NCI-H69 (cell line): ENCODE data around the gene ARHGAP32.
"Not testable (repeated sequence)": the region's sequence is repeated elsewhere in the genome, so short reads cannot be mapped to it uniquely, and the experiment has no call there.

ENCODE experiments used
- DNase-seq: peaks from one replicate; lab custom pipeline; 2025; lab: John Stamatoyannopoulos, UW

ARHGAP32 gene

DNA sequence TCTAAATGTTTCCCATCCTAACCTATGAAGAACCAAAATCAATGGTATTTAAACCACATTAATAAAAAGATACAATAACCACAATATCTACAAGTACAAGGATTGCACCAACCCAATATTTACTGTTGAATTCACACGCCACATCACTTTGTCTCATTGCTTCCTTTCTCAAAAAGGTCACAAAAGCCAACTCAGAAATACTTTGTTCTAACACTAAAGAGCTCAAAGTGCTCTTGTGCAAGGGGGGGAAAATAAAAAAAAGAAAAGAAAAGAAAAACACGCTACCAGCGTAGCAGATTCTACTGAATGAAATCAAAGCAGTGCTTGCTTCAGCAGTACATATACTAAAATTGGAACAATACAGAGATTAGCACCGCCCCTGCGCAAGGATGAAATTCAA is 10.5 kb upstream of the ARHGAP32 start:
- no peak for DNase-seq

DNA sequence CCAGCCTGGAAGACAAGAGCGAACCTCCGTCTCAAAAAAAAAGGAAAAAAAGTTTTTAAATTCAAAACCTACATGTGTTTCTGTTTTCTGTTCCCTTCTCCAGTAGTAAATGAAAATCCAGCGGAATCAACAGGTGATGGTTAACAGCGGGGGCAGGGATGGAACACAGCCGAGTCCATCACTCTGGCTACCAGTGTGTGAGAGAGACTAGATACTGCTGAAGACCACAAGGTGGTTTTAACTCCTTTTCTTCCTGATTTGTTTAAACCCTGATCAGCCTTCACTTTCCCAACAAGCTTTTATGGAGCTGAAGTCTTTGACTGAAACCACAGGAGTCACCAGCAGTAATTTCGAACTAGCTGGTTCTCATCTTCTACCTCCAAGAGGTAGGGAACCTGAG is 3.6 kb upstream of the ARHGAP32 start:
- no peak for DNase-seq

DNA sequence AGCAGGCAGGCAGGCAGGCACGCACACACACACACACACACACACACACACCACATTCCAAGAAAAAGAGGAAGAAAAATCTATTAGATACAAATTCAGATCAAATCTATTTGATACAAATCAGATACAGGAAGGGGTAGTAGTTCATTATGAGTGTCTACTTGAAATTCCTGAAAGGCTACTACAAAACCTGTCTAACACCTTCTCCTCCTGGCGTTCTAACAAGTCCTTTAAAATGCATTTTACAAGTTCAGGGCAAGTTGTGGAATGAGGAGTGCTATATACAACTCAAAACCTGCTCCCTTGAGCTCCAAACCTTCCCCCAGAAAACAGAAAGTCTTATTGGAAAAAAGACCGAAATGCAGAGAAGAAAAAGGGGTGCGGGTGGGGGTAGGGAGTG is 476 bp downstream of the ARHGAP32 start:
- DNase-seq: no peak

DNA sequence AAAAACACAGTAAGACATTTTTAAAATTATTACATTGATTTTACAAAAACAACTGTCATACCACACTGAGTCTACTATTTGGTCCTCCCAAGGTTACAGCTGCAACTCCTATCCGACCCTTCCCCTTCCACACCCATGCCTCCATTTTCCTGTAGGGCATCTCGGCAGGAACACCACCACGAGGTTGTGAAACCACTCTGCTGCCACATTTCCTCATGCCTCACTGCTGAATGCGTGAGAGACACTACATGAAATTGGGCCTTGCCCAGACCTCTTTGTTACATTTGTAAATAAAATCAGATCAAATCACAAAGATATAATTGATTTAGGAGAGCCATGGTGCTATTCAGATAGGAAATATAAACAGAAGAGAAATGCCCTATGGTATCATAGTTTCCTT is 2.0 kb downstream of the ARHGAP32 start:
- DNase-seq: peak; percentile 65

DNA sequence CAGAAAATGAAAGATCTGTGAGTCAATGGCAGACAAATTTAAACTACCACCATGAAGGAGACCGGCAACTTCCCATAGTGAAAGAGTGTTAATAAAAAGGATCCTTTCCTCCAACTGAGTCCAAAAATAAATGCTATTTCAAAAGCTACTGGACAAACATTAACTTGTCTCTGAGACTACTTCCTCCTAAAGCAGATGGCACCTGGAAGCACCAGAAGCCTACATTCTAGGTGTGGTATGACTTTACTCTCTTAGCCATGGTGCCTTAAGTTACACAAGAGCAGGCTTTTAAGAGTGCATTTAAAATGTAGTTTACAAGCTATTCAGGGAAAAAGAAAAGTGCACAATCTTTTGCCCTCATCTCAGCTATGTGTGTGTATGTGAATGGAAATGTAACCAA is 2.5 kb downstream of the ARHGAP32 start:
- DNase-seq: peak; percentile 41

DNA sequence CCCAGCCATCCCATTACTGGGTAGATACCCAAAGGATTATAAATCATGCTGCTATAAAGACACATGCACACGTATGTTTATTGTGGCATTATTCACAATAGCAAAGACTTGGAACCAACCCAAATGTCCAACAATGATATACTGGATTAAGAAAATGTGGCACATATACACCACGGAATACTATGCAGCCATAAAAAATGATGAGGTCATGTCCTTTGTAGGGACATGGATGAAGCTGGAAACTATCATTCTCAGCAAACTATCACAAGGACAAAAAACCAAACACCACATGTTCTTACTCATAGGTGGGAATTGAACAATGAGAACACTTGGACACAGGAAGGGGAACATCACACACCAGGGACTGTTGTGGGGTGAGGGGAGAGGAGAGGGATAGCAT is 7.0 kb downstream of the ARHGAP32 start:
- not testable (repeated sequence) for DNase-seq

DNA sequence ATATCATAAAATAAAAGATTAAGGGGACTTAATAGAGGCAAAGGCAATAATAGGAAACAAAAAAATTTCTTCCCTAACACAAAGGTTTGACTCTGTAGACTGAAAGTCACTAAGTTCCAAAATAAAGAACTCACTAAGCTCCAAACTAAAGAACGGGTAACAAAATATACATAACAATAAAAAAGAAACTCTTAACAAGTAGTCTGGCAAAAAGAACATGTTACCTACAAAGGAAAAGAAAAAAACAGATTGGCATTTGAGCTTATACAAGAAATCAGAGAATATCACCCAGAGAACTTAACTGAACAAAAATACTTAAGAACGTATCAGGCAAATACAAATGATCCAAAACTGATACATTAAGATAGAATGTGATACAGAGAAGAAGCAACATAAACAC is 7.5 kb downstream of the ARHGAP32 start:
- DNase-seq: no peak

DNA sequence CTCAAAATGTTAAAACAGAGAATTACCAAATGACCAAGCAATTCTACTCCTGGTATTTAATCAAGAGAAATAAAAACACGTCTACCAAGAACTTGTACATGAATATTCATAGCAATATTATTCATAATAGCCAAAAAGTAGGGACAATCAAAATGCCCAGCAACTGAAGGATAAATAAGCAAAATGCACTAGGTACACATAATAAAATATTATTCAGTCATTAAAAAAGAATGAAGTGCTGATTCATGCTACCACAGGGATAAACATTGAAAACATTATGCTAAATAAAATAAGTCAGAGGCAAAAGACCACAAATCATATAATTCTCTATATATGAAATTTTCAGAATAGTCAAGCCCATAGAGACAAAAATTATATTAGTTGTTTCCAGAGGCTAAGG is 24.8 kb downstream of the ARHGAP32 start:
- DNase-seq: no peak

DNA sequence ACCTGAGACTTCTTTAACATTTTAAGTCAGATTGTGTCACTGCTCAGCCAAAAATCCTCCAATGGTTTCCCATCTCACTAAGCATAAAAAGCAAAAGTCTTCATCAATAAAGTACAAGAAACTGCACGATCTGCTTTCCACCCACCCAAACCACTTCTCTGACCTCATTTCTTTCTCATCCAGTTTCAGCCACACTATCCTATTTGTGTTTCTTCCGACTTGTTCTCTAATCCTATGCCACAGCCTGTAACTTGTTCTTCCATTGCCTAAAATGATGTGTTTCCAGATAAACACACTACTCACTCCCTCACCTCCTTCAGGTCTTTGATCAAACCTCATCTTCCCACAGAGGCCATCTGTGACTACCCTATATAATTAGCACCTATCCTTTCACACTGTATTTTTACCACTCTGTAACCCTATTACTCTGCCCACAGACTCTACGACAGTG is 28.4 kb downstream of the ARHGAP32 start:
- peak; percentile 82 for DNase-seq

DNA sequence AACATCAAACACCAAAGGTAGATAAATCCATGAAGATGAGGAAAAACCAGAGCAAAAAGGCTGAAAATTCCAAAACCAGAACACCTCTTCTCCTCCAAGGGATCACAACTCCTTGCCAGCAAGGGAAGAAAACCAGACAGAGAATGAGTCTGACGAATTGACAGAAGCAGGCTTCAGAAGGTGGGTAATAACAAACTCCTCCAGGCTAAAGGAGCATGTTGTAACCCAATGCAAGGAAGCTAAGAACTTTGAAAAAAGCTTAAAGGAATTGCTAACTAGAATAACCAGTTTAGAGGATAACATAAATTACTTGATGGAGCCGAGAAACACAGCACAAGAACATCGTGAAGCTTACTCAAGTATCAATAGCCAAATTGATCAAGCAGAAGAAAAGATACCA is 35.0 kb downstream of the ARHGAP32 start:
- not testable (repeated sequence) for DNase-seq

DNA sequence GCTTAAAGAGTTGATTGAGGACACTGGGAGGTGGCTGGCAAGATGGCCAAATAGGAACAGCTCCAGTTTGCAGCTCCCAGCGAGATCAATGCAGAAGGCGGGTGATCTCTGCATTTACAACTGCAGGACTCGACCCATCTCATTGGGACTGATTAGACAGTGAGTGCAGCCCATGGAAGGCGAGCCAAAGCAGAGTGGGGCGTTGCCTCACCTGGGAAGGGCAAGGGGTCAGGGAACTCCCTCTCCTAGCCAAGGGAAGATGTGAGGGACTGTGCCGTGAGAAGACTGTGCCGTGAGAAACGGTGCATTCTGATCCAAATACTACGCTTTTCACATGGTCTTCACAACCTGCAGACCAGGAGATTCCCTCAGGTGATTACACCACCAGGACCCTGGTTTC is 36.4 kb downstream of the ARHGAP32 start:
- DNase-seq: no peak

DNA sequence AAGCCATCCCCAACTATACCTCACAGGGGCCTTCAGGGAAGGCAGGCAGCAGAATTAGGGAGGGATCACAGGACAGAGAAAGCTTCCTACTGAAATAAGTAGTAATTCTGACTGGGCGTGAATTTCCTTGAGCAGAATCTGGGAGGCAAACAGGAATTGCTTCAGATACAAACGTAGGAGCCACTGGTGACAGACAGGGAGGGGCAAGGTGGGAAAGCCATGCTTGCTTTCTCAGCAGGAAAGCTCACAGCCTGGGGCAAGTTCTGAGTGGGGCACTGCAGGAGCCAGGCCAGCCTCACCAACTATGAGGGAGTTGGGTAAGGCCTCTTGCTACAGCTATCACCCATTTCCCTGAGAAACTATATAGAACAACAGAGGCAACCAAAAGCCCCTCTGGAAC is 43.6 kb downstream of the ARHGAP32 start:
- peak; percentile 54 for DNase-seq

DNA sequence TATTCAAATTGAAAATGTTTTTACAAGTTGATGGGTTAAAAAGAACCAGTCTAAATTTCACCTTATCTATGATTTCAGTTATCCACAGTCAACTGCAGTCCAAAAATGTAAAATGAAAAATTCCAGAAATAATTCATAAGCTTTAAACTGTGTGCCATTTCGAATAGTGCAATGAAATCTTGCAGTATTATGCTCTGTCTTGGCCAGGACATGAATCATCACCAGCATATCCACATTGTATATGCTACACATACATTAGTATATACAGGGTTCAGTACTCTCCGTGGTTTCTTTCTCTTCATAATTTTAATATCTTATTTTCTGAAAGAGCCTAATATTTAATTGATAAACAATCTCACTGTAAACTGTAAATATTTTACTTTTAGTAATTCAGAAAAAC is 45.9 kb downstream of the ARHGAP32 start:
- no peak for DNase-seq

DNA sequence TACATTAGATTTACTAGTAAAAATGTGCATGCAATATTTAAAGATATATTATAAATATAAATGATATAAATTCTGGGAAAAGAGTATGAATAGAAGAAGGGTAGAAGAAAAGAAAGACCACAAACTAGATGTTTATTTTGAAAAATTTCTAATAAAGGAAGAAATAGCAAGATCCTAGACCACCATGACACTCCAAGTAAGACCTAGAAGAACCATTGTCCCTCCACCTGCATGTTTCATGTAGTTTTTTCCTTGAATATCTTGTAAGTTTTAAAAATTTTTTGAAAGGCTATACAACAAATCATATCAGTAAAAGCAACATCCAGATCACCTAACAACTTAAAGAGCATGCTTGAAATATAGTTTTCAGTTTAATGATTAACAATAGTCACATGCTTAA is 46.8 kb downstream of the ARHGAP32 start:
- no peak for DNase-seq

DNA sequence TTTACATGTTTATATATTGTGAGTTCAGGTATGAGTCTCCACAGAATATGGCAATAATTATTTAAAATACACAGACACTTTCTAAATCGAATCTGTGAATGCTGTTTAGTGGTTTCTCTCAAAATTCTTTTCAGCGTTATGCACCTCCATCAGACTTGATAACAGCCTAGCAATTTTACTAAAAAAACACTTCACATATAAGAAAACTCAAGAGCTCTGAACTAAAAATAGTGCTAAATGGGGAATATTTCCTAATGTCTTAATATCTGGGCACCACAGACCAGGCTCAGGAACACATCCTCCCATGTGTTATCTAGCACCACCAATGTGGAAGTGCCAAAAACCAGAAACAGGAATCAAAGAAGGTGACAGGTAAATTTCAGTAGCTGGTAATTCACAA is 47.9 kb downstream of the ARHGAP32 start:
- DNase-seq: no peak

DNA sequence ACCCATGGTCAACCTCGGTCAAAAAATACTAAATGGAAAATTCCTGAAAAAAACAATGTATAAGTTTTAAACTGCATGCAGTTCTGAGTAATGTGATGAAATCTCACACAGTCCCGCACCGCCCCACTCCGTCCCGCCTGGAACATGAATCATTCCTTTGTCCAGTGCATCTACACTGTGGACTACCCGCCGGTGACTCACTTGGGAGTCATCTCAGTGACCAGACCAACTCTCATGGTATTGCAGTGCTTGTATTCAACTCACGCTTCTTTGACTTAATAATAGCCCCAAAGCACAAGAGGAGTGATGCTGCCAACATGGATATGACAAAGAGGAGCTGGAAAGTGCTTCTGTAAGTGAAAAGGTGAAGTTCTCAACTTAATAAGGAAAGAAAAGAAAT is 48.8 kb downstream of the ARHGAP32 start:
- peak; percentile 56 for DNase-seq

DNA sequence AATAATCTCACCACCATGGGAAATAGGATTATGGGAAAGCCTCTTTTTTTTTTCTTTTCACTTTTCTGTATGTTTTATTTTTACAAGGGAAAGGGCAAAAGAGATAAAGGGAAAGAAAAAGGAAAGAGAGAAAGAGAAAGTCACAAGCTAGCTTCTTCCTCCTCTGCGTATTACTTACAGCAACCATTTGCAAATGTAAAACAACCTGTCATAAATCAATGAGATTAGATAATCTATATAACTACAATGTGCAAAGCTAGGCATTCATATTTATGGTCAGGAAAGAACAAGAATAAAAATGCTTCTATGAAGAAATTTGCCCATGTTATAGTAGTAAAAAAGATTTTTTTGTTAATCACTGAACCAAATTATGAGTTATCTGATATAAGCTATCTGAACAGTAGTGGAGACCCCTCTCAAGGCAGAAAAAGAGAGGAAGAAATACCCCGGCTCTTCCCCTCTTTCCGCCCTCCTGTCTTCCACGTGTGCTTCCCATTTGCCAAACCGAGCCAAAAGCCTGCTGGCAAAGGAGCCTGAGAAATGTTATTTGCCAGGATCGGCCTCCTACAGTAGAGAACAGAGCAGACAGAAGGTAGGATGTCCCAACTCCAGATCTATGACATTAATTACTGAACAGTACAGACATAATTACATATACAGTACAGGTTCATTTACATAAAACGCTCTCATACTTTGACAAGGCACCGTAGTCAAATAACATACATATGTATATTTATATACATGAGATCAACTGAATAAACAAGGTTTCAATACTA is 50.2 kb downstream of the ARHGAP32 start:
- DNase-seq: peak; percentile 95

DNA sequence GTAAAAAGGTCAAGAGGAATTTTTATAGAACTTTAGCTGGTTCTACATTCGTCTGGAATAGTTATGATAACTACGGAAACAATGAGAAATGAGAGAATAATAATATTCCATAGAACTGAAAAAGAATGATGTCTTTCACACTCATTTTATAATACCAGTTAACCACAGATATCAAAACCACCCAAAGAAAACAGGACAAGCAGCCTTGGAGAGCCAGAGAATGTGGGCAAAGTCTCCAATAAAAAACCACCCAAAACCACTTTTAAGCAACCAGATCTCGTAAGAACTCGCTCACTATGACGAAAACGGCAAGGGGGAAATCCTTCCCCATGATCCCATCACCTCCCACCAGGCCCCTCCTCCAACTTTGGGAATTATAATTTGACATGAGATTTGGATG is 60.8 kb downstream of the ARHGAP32 start:
- no peak for DNase-seq

DNA sequence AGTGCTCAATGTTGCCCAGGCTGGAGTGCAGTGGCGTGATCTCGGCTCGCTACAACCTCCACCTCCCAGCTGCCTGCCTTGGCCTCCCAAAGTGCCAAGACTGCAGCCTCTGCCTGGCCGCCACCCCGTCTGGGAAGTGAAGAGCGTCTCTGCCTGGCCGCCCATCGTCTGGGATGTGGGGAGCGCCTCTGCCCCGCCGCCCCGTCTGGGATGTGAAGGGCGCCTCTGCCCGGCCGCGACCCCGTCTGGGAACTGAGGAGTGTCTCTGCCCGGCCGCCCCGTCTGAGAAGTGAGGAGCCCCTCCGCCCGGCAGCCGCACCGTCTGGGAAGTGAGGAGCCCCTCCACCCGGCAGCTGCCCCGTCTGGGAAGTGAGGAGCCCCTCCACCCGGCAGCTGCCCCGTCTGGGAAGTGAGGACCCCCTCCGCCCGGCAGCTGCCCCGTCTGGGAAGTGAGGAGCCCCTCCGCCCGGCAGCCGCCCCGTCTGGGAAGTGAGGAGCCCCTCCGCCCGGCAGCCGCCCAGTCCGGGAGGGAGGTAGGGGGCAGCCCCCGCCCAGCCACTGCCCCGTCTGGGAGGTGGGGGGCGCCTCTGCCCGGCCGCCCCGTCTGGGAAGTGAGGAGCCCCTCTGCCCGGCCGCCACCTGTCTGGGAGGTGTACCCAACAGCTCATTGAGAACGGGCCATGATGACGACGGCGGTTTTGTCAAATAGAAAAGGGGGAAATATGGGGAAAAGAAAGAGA is 63.1 kb downstream of the ARHGAP32 start:
- DNase-seq: not testable (repeated sequence)

DNA sequence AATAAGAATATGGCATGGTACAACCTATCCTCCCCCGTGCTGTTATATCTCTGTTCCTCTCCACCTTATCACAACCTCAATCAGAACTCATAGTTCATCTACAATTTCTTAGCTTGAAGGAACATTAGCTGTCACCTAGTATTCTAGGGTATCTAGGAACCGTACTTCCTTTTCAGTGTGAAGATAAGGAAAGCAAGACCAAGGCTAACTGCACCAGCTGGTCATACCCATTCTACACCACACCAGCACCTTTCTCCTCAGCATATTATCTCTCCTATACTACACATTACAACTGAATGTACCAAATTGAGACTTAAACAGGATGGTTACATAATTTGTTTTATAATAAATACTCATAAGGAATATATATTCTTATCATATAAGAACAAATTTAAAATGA is 73.1 kb downstream of the ARHGAP32 start:
- DNase-seq: peak; percentile 8

DNA sequence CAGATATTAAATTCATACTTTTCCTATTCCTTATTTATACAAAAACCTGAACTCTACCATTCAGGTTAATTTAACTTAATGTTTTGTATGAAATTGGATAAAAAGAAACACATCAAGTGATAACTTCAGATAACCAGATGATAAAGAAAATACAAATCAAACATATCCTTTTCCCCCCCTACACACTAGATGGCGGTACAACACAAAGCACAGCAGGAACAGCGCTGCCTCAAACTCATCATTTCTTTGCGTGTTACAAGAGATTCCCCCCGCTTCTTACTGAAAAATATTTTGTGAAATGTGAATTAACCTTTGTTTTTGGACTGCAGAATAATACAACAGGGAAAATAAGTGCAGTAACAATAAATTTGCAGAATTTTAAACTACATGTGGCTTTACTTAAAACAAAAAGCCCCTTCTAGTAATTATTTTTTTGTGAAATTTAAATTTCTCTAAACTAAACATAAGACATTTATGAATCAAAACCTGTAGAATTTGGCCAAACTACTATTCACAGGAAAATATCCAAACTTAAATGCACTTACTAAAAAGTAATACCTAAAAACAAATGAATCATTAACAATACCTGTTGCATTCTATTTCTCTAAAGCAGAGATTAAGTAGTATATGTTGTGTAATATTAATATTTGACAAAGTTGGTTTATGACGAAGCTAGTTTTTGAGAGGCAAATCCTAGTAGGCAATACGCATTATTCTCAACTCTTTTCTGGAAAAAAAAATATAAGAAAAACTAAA is 74.4 kb downstream of the ARHGAP32 start:
- peak; percentile 78 for DNase-seq

DNA sequence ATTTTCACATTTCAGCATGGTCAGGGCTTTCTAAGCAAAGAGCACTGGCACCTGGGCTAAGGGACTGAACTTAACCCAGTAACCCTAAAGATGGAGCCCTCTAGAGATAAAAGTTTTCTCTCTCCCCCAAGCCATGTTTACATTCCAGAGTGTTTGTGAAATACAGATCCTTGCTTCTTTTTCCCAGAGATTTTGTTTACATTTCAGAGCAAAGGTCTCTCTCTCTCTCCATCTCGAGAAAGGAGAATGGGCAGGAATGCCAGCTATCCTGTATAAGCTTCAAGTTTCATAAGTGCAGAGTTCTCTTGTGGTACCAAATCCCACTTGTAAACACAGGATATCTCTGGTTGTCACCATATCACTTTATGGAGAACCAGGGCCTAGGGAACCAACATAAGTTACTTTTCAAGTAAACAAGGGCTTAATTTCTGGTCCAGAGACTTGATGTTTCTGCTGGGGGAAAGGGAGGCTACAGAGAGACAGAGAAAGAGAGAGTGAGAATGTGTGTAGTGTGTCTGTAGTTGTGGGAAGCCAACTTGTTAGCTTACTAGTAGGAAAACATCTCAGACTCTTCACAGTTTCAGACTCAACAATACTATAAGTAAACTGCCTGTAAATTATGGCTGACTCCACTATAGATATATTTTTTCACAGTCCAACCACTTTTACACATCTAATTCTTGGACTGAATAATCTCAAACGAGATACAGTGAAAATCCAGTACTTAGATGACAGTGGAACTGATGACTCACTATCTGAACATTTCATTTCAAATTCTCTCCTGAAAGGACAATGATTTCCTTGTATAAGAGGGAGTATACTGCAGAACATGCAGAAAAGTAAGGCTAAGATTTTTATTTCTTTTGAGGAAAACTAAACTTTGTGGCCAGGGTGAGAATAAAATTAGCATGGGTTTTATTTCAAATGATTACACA is 76.2 kb downstream of the ARHGAP32 start:
- DNase-seq: no peak
